Measurements from ENCODE around the gene MPV17. TPM values are rescaled to one million over a fixed set of nuclear protein-coding genes. Genes with fewer than 3 reads are reported as not detected.

MPV17 gene
- total RNA-seq, 1 experiment from 2014 or later, result 59.4 TPM

- Histone ChIP-seq H3K4me2 (ENCODE audit: insufficient read depth, insufficient read length, low read length) (no peak overlapping the region), H3K27me3 (ENCODE audit: insufficient read depth, low read length) (peaks cover 21% of the 10 kb centered on the region), H2AFZ (ENCODE audit: low read length) (no peak overlapping the region), H4K5ac (ENCODE audit: insufficient read length, low read depth, low read length) (no peak overlapping the region), H3K9me3 (ENCODE audit: control insufficient read depth, low read depth, low read length) (no peaks in the 10 kb centered on the region), H4K8ac (replicated peaks; ENCODE audit: insufficient read length, low read depth, low read length) (no peak overlapping the region), H2BK15ac (ENCODE audit: low read depth, low read length) (no peak overlapping the region), H2BK20ac (ENCODE audit: low read depth, low read length, poor library complexity, severe bottlenecking) (no peak overlapping the region), H2BK12ac (ENCODE audit: insufficient read length, low read depth, low read length) (no peak overlapping the region), H3K79me2 (ENCODE audit: insufficient read depth, low read length) (no peaks in the 10 kb centered on the region), H3K4me1 (ENCODE audit: insufficient read depth, low read length) (no peaks in the 10 kb centered on the region), H3K27ac (ENCODE audit: insufficient read length, low read depth, low read length) (no peak overlapping the region), H3K14ac (ENCODE audit: insufficient read depth, low read length) (no peak overlapping the region), H2AK5ac (ENCODE audit: insufficient read length, low read length) (no peak overlapping the region), H4K20me1 (ENCODE audit: control insufficient read depth, insufficient read depth, insufficient read length) (no peaks in the 10 kb centered on the region), H2BK5ac (ENCODE audit: insufficient read length, low read length) (no peak overlapping the region), H4K91ac (ENCODE audit: insufficient read length, low read depth, low read length) (no peak overlapping the region), H3K18ac (ENCODE audit: insufficient read length, low read depth, low read length) (no peak overlapping the region), H3K4ac (ENCODE audit: low read depth, low read length) (no peak overlapping the region), H3K79me1 (ENCODE audit: insufficient read depth, low read depth, low read length, poor library complexity, severe bottlenecking) (no peaks in the 10 kb centered on the region), H3K9ac (ENCODE audit: extremely low read depth, insufficient read length, low read length) (no peak overlapping the region), H2BK120ac (ENCODE audit: low read depth, low read length, poor library complexity, severe bottlenecking) (no peak overlapping the region), H3T11ph (ENCODE audit: low read length) (no peak overlapping the region), H3K56ac (ENCODE audit: insufficient read length, low read depth, low read length) (no peak overlapping the region), H3K23me2 (ENCODE audit: insufficient read length, low read depth, low read length, poor library complexity, severe bottlenecking) (peaks cover 9% of the 10 kb centered on the region), H3K23ac (ENCODE audit: insufficient read length, low read depth, low read length) (no peak overlapping the region)
- H3K27ac Mint-ChIP-seq, result no peak overlapping the region
- WGBS (ENCODE audit: extremely low coverage, insufficient read length, low lambda C conversion rate), result no CpG with 5 or more reads among the region's 6 CpGs
- no peak overlapping the region for H3K4me3 Mint-ChIP-seq
- H3K9me3 Mint-ChIP-seq, result no peaks in the 10 kb centered on the region
- TF ChIP-seq CTCF (conservative IDR thresholded peaks at IDR 0.05), result no peak
- H3K4me1 Mint-ChIP-seq, result peaks cover 3 to 5% of the 10 kb centered on the region in 2 experiments; a peak in 3 of 4 replicates
- peaks cover 8 to 12% (median 10%) of the 10 kb centered on the region in 3 experiments; a peak in 6 of 7 replicates for H3K36me3 Mint-ChIP-seq (ENCODE audit: insufficient read depth in 1 of 3, low read depth in 3 of 3)
- no peak for DNase-seq
- peaks cover 48% of the 10 kb centered on the region for H3K27me3 Mint-ChIP-seq (ENCODE audit: low read depth)
Observed at GRCh38 chr2:27309651-27310050, 13.2 kb downstream of the MPV17 start.
